ENCODE data around the gene NSRP1. TPM values are rescaled to one million over a fixed set of nuclear protein-coding genes. Genes with fewer than 3 reads are reported as not detected.

NSRP1 gene
- total and polyA plus RNA-seq, 10 of the 15 experiments (the other 5 are each of a cell fraction or from before 2014, with no cell fraction given), result 12.5 to 69.7 (median 37.8) TPM

- no peak overlapping the region for H3K4me3 ChIP-seq
- POLR2A ChIA-PET, result interaction anchor here (0.7 kb wide), 1 partner anchor 36 kb away, joined by 3 read pairs; no protein-coding TSS in a partner anchor
- CTCF ChIA-PET, result no interaction called here
- H3K9me3 ChIP-seq (replicated peaks; ENCODE audit: control insufficient read depth, insufficient read depth, low read length), result no peaks in the 10 kb centered on the region
- FAIRE-seq (no peak), DNase-seq (ENCODE audit: low read depth, low spot score) (no peak), ATAC-seq (no peak)
- no peak overlapping the region for H3K9ac ChIP-seq (ENCODE audit: control insufficient read depth, insufficient read depth, low read length)
- intact Hi-C loops (cut with micrococcal nuclease; ENCODE audit: unreplicated experiment) (no loop called here), in situ Hi-C loops (cut with MboI) (no loop called here)
- WGBS (ENCODE audit: insufficient coverage, insufficient replicate concordance, low lambda C conversion rate, missing lambda C conversion rate), result 91% methylated on average over 10 of the region's 10 CpGs
- no peaks in the 10 kb centered on the region for H3K27me3 ChIP-seq (replicated peaks in 1 of 2; ENCODE audit: control insufficient read depth in 2 of 2, insufficient read depth in 2 of 2, low read length in 1 of 2)
- H3K4me2 ChIP-seq (ENCODE audit: control insufficient read depth, insufficient read depth), result peak overlapping the region; percentile 53; the same call in 1 of the 2 replicates
- SMC1A ChIA-PET (ENCODE audit: uncharacterized antibody, unreplicated experiment), result interaction anchor here (1.2 to 1.8 kb wide), 2 partner anchors 14 to 36 kb away, joined by 3 to 6 read pairs; no protein-coding TSS in a partner anchor
- no TSS peak for BruUV-seq (replicated peaks)
- H3K36me3 ChIP-seq (ENCODE audit: control insufficient read depth in 2 of 2, insufficient read depth in 2 of 2, low read length in 1 of 2), result no peaks in the 10 kb centered on the region
- TF ChIP-seq IKZF1 (conservative IDR thresholded peaks at IDR 0.05), result no peak
- TF ChIP-seq ZBTB33 (IDR thresholded peaks at IDR 0.05), result peak; percentile 66; the same call in 1 of the 2 replicates
- peaks cover 39% of the 10 kb centered on the region for H3K4me1 ChIP-seq (ENCODE audit: control insufficient read depth, insufficient read depth, low read length)
- no peak overlapping the region for H2AFZ ChIP-seq (ENCODE audit: control insufficient read depth, low read depth, low read length)
- H3K27ac ChIP-seq (ENCODE audit: control insufficient read depth, insufficient read depth), result no peak overlapping the region
- H4K20me1 ChIP-seq (ENCODE audit: control insufficient read depth, insufficient read depth), result no peaks in the 10 kb centered on the region
- H3K79me2 ChIP-seq (ENCODE audit: control insufficient read depth, insufficient read depth, low read length), result no peaks in the 10 kb centered on the region; the same call in 1 of the 2 replicates
- RAD21 ChIA-PET (ENCODE audit: unreplicated experiment), result no interaction called here
Observed at GRCh38 chr17:30210901-30211300, 94.3 kb downstream of the NSRP1 start.

GRCh38 chr17:30211371-30211770 is 94.8 kb downstream of the NSRP1 start:
- Histone ChIP-seq H3K36me3 (ENCODE audit: control insufficient read depth in 2 of 2, insufficient read depth in 2 of 2, low read length in 1 of 2) (no peaks in the 10 kb centered on the region), H3K9ac (ENCODE audit: control insufficient read depth, insufficient read depth, low read length) (no peak overlapping the region), H4K20me1 (ENCODE audit: control insufficient read depth, insufficient read depth) (no peaks in the 10 kb centered on the region), H3K27ac (ENCODE audit: control insufficient read depth, insufficient read depth) (no peak overlapping the region), H3K4me3 (no peak overlapping the region), H3K9me3 (replicated peaks; ENCODE audit: control insufficient read depth, insufficient read depth, low read length) (no peaks in the 10 kb centered on the region), H3K79me2 (ENCODE audit: control insufficient read depth, insufficient read depth, low read length) (no peaks in the 10 kb centered on the region; the same call in 1 of the 2 replicates), H3K4me2 (ENCODE audit: control insufficient read depth, insufficient read depth) (peak overlapping the region; percentile 53; the same call in 1 of the 2 replicates), H2AFZ (ENCODE audit: control insufficient read depth, low read depth, low read length) (no peak overlapping the region), H3K27me3 (replicated peaks in 1 of 2; ENCODE audit: control insufficient read depth in 2 of 2, insufficient read depth in 2 of 2, low read length in 1 of 2) (no peaks in the 10 kb centered on the region), H3K4me1 (ENCODE audit: control insufficient read depth, insufficient read depth, low read length) (peaks cover 39% of the 10 kb centered on the region)
- ATAC-seq (no peak), DNase-seq (ENCODE audit: low read depth, low spot score) (no peak), FAIRE-seq (no peak)
- ChIA-PET SMC1A (ENCODE audit: uncharacterized antibody, unreplicated experiment) (interaction anchor here (1.2 to 2.6 kb wide), 4 partner anchors 8 to 37 kb away, joined by 3 to 10 read pairs (median 4); no protein-coding TSS in a partner anchor), POLR2A (interaction anchor here (1.6 to 1.7 kb wide), 2 partner anchors 18 to 39 kb away, joined by 5 to 6 read pairs; no protein-coding TSS in a partner anchor), RAD21 (ENCODE audit: unreplicated experiment) (no interaction called here), CTCF (interaction anchor here (0.9 to 3.0 kb wide), 2 partner anchors 25 to 93 kb away, joined by 4 to 14 read pairs; partner anchors contain the start of gene SLC6A4)
- in situ Hi-C loops (cut with MboI) (no loop called here), intact Hi-C loops (cut with micrococcal nuclease; ENCODE audit: unreplicated experiment) (no loop called here)
- BruUV-seq (replicated peaks), result no TSS peak
- 95% methylated on average over 6 of the region's 6 CpGs for WGBS (ENCODE audit: insufficient coverage, insufficient replicate concordance, low lambda C conversion rate, missing lambda C conversion rate)
- TF ChIP-seq MAX (IDR thresholded peaks at IDR 0.05; ENCODE audit: low read depth, low read length) (no peak), NBN (IDR thresholded peaks at IDR 0.05) (no peak), ATF3 (IDR thresholded peaks at IDR 0.05; ENCODE audit: borderline replicate concordance, extremely low read depth, low read depth, low read length) (no peak), SKIL (IDR thresholded peaks at IDR 0.05; ENCODE audit: low read depth, poor library complexity, severe bottlenecking) (no peak), ZSCAN29 (IDR thresholded peaks at IDR 0.05) (no peak), MTA3 (IDR thresholded peaks at IDR 0.05; ENCODE audit: borderline replicate concordance, low read length) (no peak), PBX3 (IDR thresholded peaks at IDR 0.05; ENCODE audit: insufficient replicate concordance, low read depth, low read length) (no peak), DPF2 (IDR thresholded peaks at IDR 0.05) (no peak)
